ENCODE results near the gene RAB4A.
A peak's percentile ranks its signal among the peaks of the same experiment; 100 is the strongest.

The RAB4A gene

DNA sequence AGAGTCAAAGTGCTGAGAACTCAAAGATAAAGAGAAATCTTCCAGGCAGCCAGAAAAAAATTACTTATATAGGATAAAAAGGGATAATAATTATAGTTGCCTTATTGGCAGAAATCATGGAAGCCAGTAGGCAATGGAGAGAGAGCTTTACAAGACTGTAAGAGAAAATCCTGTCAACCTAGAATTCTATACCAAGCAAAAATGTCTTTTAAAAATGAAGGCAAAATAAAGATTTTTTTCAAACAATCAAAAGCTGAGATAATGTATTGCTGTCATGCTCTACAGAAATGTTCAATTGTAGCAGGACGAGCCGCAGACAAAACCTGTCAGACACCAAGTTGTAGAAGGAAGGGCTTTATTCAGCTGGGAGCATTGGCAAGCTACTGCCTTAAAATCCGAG lies 26.8 kb upstream of the RAB4A start:
- WGBS (ENCODE audit: extremely low coverage, insufficient coverage, insufficient read length), result no CpG with 5 or more reads among the region's 3 CpGs
- H2BK12ac ChIP-seq (ENCODE audit: low read length), result no peak overlapping the region
- H3K79me2 ChIP-seq (ENCODE audit: control insufficient read depth, insufficient read depth, low read length, poor library complexity), result no peaks in the 10 kb centered on the region
- H2BK5ac ChIP-seq (ENCODE audit: low read depth, low read length, poor library complexity), result no peak overlapping the region
- H3K4me1 ChIP-seq (ENCODE audit: control insufficient read depth in 1 of 2, insufficient read depth in 2 of 2, low read length in 2 of 2), result peaks cover 0 to 3% of the 10 kb centered on the region in 2 experiments
- DNase-seq, result no peak
- H3K79me1 ChIP-seq (ENCODE audit: low read length), result no peaks in the 10 kb centered on the region
- no peak overlapping the region for H2AFZ ChIP-seq (ENCODE audit: insufficient read depth, low read length, poor library complexity)
- no peak overlapping the region for H3K18ac ChIP-seq (ENCODE audit: low read length)
- no peak overlapping the region for H3K27ac ChIP-seq (ENCODE audit: low read depth, low read length)
- H3K4me3 ChIP-seq (ENCODE audit: low read depth, low read length), result no peak overlapping the region
- no peak overlapping the region for H3K23ac ChIP-seq (ENCODE audit: low read length)
- no peaks in the 10 kb centered on the region for H3K9me3 ChIP-seq (ENCODE audit: insufficient read depth, low read depth, low read length)
- H3K4me2 ChIP-seq (ENCODE audit: low read length), result no peak overlapping the region
- no peak overlapping the region for H2AK5ac ChIP-seq (ENCODE audit: low read length)
- no peak overlapping the region for H3K14ac ChIP-seq (ENCODE audit: low read length)
- no peak overlapping the region for H4K12ac ChIP-seq (ENCODE audit: low read depth, low read length)
- H2BK120ac ChIP-seq (ENCODE audit: insufficient read depth, low read length, poor library complexity), result no peak overlapping the region
- no peaks in the 10 kb centered on the region for H3K27me3 ChIP-seq (ENCODE audit: insufficient read depth, low read length)
- no peak overlapping the region for H3K4ac ChIP-seq (ENCODE audit: low read depth, low read length)
- H3K36me3 ChIP-seq (ENCODE audit: control insufficient read depth in 1 of 2, insufficient read depth in 2 of 2, low read length in 2 of 2), result no peaks in the 10 kb centered on the region
- H4K91ac ChIP-seq (ENCODE audit: low read depth, low read length), result no peak overlapping the region
- no peak overlapping the region for H4K8ac ChIP-seq (ENCODE audit: low read depth, low read length)
- H3K9ac ChIP-seq (ENCODE audit: low read length), result no peak overlapping the region

DNA sequence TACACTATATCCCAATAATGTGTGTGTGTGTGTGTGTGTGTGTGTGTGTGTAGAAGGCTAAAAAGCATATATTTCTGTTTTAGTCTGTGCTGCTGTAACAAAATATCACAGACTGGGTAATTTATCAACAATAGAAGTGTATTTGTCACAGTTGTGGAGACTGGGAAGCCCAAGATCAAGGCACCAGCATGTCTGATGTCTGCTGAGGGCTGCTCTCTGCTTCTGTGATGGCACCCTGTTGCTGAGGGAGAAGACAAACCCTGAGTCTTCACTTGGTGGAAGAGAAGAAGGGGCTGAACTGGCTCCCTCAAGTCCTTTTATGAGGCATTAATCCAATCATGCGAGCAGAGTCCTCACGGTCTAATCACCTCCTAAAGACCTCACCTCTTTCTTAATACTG lies 23.0 kb upstream of the RAB4A start:
- no peaks in the 10 kb centered on the region for H3K79me2 ChIP-seq (ENCODE audit: control insufficient read depth, insufficient read depth, low read length, poor library complexity)
- H3K4ac ChIP-seq (ENCODE audit: low read depth, low read length), result no peak overlapping the region
- H3K36me3 ChIP-seq (ENCODE audit: control insufficient read depth in 1 of 2, insufficient read depth in 2 of 2, low read length in 2 of 2), result no peaks in the 10 kb centered on the region
- H3K18ac ChIP-seq (ENCODE audit: low read length), result no peak overlapping the region
- H3K27me3 ChIP-seq (ENCODE audit: insufficient read depth, low read length), result no peaks in the 10 kb centered on the region
- H3K4me2 ChIP-seq (ENCODE audit: low read length), result no peak overlapping the region
- peak; percentile 78 to 82 for DNase-seq
- no peak overlapping the region for H4K8ac ChIP-seq (ENCODE audit: low read depth, low read length)
- H3K4me3 ChIP-seq (ENCODE audit: low read depth, low read length), result no peak overlapping the region
- H2BK12ac ChIP-seq (ENCODE audit: low read length), result no peak overlapping the region
- WGBS (ENCODE audit: extremely low coverage, insufficient coverage, insufficient read length), result no CpG with 5 or more reads among the region's 2 CpGs
- no peak overlapping the region for H3K27ac ChIP-seq (ENCODE audit: low read depth, low read length)
- peaks cover 7% of the 10 kb centered on the region for H3K79me1 ChIP-seq (ENCODE audit: low read length)
- H3K23ac ChIP-seq (ENCODE audit: low read length), result no peak overlapping the region
- no peak overlapping the region for H2BK5ac ChIP-seq (ENCODE audit: low read depth, low read length, poor library complexity)
- H3K14ac ChIP-seq (ENCODE audit: low read length), result no peak overlapping the region
- no peak overlapping the region for H3K9ac ChIP-seq (ENCODE audit: low read length)
- H4K91ac ChIP-seq (ENCODE audit: low read depth, low read length), result no peak overlapping the region
- no peak overlapping the region for H2AFZ ChIP-seq (ENCODE audit: insufficient read depth, low read length, poor library complexity)
- no peak overlapping the region for H4K12ac ChIP-seq (ENCODE audit: low read depth, low read length)
- H3K4me1 ChIP-seq (ENCODE audit: control insufficient read depth in 1 of 2, insufficient read depth in 2 of 2, low read length in 2 of 2), result peaks cover 11 to 12% of the 10 kb centered on the region in 2 experiments
- H2BK120ac ChIP-seq (ENCODE audit: insufficient read depth, low read length, poor library complexity), result no peak overlapping the region
- peaks cover 2% of the 10 kb centered on the region for H3K9me3 ChIP-seq (ENCODE audit: insufficient read depth, low read depth, low read length)
- H2AK5ac ChIP-seq (ENCODE audit: low read length), result no peak overlapping the region

DNA sequence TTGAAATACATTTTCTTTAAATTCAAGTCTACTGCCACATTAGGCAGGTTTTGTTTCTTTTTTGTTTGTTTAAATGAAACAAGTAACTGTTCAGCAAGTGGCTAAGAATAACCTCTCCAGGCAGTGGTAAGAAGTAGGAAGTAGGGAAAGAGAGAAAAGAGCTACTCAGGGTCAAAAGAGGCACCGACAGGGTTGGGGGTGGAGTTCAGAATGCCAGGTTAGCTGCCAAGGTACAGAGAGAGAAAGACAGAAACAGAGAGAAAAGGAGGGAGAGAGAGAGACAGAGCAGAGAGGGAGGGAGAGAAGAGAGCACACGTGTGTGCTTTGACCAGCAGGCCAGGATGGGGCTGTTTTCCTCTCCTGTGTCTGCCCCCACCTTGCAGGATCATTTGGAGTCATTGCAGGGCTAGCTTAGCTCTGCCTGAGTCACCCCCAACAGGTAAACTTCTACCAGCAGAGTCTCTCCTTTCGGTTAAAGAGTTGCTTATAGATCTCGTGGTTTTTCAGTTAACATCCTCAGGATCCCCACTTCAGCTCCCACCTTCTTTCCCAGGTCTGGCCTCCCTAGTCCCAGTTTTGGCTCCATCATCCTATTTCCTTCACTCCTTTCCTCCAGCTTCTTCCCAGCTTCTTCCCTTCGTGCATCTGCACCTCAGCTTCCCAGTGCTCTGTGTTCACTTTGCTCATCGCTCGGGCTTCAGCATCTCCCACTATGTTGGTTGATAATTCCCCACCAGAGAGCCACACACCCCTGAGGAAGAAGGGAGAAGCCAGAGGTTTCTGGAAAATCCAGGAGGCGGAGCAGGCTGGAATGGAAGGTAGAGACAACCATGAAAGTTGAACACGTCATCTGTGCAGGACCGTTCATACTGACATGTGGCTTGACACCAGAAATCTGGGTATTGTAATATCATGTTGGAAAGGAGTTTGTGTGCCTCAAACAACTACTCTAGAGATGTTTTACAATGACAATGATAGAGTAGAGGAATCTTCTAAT lies 21.8 kb upstream of the RAB4A start:
- H4K91ac ChIP-seq (ENCODE audit: low read depth, low read length), result no peak overlapping the region
- no peak overlapping the region for H2AFZ ChIP-seq (ENCODE audit: insufficient read depth, low read length, poor library complexity)
- no peak overlapping the region for H2BK120ac ChIP-seq (ENCODE audit: insufficient read depth, low read length, poor library complexity)
- no peak overlapping the region for H3K9ac ChIP-seq (ENCODE audit: low read length)
- H4K12ac ChIP-seq (ENCODE audit: low read depth, low read length), result no peak overlapping the region
- no peak overlapping the region for H2AK5ac ChIP-seq (ENCODE audit: low read length)
- no peak overlapping the region for H3K23ac ChIP-seq (ENCODE audit: low read length)
- no peak overlapping the region for H3K14ac ChIP-seq (ENCODE audit: low read length)
- H3K18ac ChIP-seq (ENCODE audit: low read length), result no peak overlapping the region
- peaks cover 13% of the 10 kb centered on the region for H3K79me1 ChIP-seq (ENCODE audit: low read length)
- no peaks in the 10 kb centered on the region for H3K27me3 ChIP-seq (ENCODE audit: insufficient read depth, low read length)
- H3K4ac ChIP-seq (ENCODE audit: low read depth, low read length), result no peak overlapping the region
- no peaks in the 10 kb centered on the region for H3K79me2 ChIP-seq (ENCODE audit: control insufficient read depth, insufficient read depth, low read length, poor library complexity)
- no peak overlapping the region for H2BK5ac ChIP-seq (ENCODE audit: low read depth, low read length, poor library complexity)
- no peak overlapping the region for H3K4me2 ChIP-seq (ENCODE audit: low read length)
- no CpG with 5 or more reads among the region's 10 CpGs for WGBS (ENCODE audit: extremely low coverage, insufficient coverage, insufficient read length)
- peaks cover 17 to 18% of the 10 kb centered on the region in 2 experiments for H3K4me1 ChIP-seq (ENCODE audit: control insufficient read depth in 1 of 2, insufficient read depth in 2 of 2, low read length in 2 of 2)
- no peaks in the 10 kb centered on the region for H3K36me3 ChIP-seq (ENCODE audit: control insufficient read depth in 1 of 2, insufficient read depth in 2 of 2, low read length in 2 of 2)
- H3K4me3 ChIP-seq (ENCODE audit: low read depth, low read length), result no peak overlapping the region
- DNase-seq, result peak; percentile 56 to 71
- peaks cover 2% of the 10 kb centered on the region for H3K9me3 ChIP-seq (ENCODE audit: insufficient read depth, low read depth, low read length)
- peak overlapping the region; percentile 11 for H4K8ac ChIP-seq (ENCODE audit: low read depth, low read length)
- no peak overlapping the region for H3K27ac ChIP-seq (ENCODE audit: low read depth, low read length)
- H2BK12ac ChIP-seq (ENCODE audit: low read length), result peak overlapping the region; percentile 56

DNA sequence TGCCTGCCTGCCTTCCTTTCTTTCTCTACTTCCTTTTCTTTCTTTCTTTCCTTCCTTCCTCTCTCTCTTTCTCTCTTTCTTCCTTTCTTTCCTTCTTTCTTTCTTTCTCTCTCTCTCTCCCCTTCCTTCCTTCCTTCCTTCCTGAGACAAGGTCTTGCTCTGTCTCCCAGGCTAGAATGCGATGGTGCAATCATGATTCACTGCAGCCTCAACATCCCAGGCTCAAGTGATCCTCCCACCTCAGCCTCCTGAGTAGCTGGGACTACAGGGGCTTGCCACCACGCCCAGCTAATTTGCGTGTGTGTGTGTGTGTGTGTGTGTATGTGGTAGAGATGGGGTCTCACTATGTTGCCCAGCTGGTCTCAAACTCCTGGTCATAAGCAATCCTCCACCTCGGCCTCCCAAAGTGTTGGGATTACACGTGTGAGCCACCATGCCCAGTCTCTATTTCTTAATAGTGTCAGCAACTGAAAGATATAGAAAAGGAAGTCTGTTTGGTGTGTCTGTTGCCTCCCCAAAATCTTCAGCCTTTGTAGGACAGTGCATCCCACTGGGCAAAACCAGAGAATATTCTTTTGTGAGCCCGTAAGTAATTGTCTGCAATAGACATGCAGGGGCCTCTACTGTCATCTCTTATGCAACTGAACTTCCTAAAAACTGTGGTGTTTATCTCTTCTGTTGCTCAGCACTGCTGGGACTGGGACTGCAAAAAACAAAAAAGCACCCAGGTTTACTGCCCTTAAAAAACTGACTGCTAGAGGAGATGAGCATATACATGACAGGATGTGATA lies 20.9 kb upstream of the RAB4A start:
- Histone ChIP-seq H3K4ac (ENCODE audit: low read depth, low read length) (no peak overlapping the region), H3K18ac (ENCODE audit: low read length) (no peak overlapping the region), H2BK120ac (ENCODE audit: insufficient read depth, low read length, poor library complexity) (no peak overlapping the region), H2AK5ac (ENCODE audit: low read length) (no peak overlapping the region), H2BK12ac (ENCODE audit: low read length) (no peak overlapping the region), H3K9ac (ENCODE audit: low read length) (no peak overlapping the region), H3K27ac (ENCODE audit: low read depth, low read length) (no peak overlapping the region), H3K4me1 (ENCODE audit: control insufficient read depth in 1 of 2, insufficient read depth in 2 of 2, low read length in 2 of 2) (peaks cover 17 to 18% of the 10 kb centered on the region in 2 experiments), H2AFZ (ENCODE audit: insufficient read depth, low read length, poor library complexity) (no peak overlapping the region), H3K4me3 (ENCODE audit: low read depth, low read length) (no peak overlapping the region), H3K23ac (ENCODE audit: low read length) (no peak overlapping the region), H4K91ac (ENCODE audit: low read depth, low read length) (no peak overlapping the region), H3K79me1 (ENCODE audit: low read length) (peaks cover 13% of the 10 kb centered on the region), H4K12ac (ENCODE audit: low read depth, low read length) (no peak overlapping the region), H3K79me2 (ENCODE audit: control insufficient read depth, insufficient read depth, low read length, poor library complexity) (no peaks in the 10 kb centered on the region), H4K8ac (ENCODE audit: low read depth, low read length) (no peak overlapping the region), H3K4me2 (ENCODE audit: low read length) (no peak overlapping the region), H3K14ac (ENCODE audit: low read length) (no peak overlapping the region), H2BK5ac (ENCODE audit: low read depth, low read length, poor library complexity) (no peak overlapping the region), H3K36me3 (ENCODE audit: control insufficient read depth in 1 of 2, insufficient read depth in 2 of 2, low read length in 2 of 2) (no peaks in the 10 kb centered on the region), H3K27me3 (ENCODE audit: insufficient read depth, low read length) (no peaks in the 10 kb centered on the region), H3K9me3 (ENCODE audit: insufficient read depth, low read depth, low read length) (peaks cover 2% of the 10 kb centered on the region)
- no CpG with 5 or more reads among the region's 6 CpGs for WGBS (ENCODE audit: extremely low coverage, insufficient coverage, insufficient read length)
- DNase-seq, result peak in 1 of 2 donors; percentile 51

Measured in trophoblast cell (in vitro differentiated cells and primary cell).